SK-N-SH (cell line): ENCODE results near the gene ADRA1B. TPM values are rescaled to one million over a fixed set of nuclear protein-coding genes. Genes with fewer than 3 reads are reported as not detected.

Source experiments
- CTCF ChIA-PET: fragments of 300-600, 350-600 bp; formaldehyde crosslinking; extraction: SDS; loops from one replicate; lab custom pipeline; 2021; lab: Yijun Ruan, JAX
- POLR2A ChIA-PET: fragments of 350-600 bp; sonication (Branson Sonifier 250); formaldehyde crosslinking; extraction: SDS; loops from one replicate; lab custom pipeline; 2020; ENCODE audit warnings: antibody characterized with exemption, inconsistent platforms; lab: Yijun Ruan, JAX
- DNase-seq: peaks from one replicate; pipeline ENCODE4 v3.0.0; 2012
- H2AFZ ChIP-seq: fragments of 200-600 bp; sonication (generic); 2 replicates; pipeline ENCODE4 v1.8.1; 2016; ENCODE audit warnings: antibody characterized with exemption, mild to moderate bottlenecking, low read depth
- H3F3A ChIP-seq: fragments of 200-600 bp; sonication (generic); replicated peaks from 2 replicates; pipeline ENCODE3; 2016; ENCODE audit warnings: antibody characterized with exemption, mild to moderate bottlenecking; ENCODE audit not compliant: insufficient read depth
- H3K27ac ChIP-seq, 2 experiments: fragments of 200-500 bp in 1 of 2; fragments of 200-600 bp in 1 of 2; sonication (Bioruptor generic) in 1 of 2; sonication (generic), shearing (Covaris generic) in 1 of 2; 2 replicates each; pipeline versions ENCODE4 v1.5.1 to v1.6.1; 2014 to 2016; ENCODE audit warnings: low read depth in 2 of 2, inconsistent platforms in 1 of 2, low read length in 1 of 2, mild to moderate bottlenecking in 1 of 2, mixed read lengths in 1 of 2
- H3K27me3 ChIP-seq: fragments of 200-600 bp; sonication (generic), shearing (Covaris generic); 2 replicates; pipeline ENCODE4 v1.6.1; 2016; ENCODE audit warnings: mixed run types; ENCODE audit not compliant: insufficient read depth
- H3K36me3 ChIP-seq, 2 experiments: fragments of 200-500 bp in 1 of 2; fragments of 200-600 bp in 1 of 2; sonication (Bioruptor generic) in 1 of 2; sonication (generic) in 1 of 2; replicated peaks in 1 of 2; 2 replicates each; pipeline versions ENCODE3 to v1.5.1; 2014 to 2016; ENCODE audit warnings: low read length in 1 of 2, mild to moderate bottlenecking in 1 of 2; ENCODE audit not compliant: insufficient read depth in 2 of 2, control insufficient read depth in 1 of 2
- H3K4me1 ChIP-seq, 2 experiments: fragments of 200-500 bp in 1 of 2; fragments of 200-600 bp in 1 of 2; sonication (Bioruptor generic) in 1 of 2; sonication (generic), shearing (Covaris generic) in 1 of 2; 2 replicates each; pipeline versions ENCODE4 v1.5.1 to v1.6.1; 2014 to 2016; ENCODE audit warnings: low read depth in 1 of 2, low read length in 1 of 2, mixed run types in 1 of 2; ENCODE audit not compliant: insufficient read depth in 2 of 2, control insufficient read depth in 1 of 2
- H3K4me2 ChIP-seq: fragments of 200-600 bp; sonication (generic), shearing (Covaris generic); 2 replicates; pipeline ENCODE4 v1.6.1; 2017; ENCODE audit warnings: mixed run types
- H3K4me3 ChIP-seq, 2 experiments: fragments of 200-500 bp in 1 of 2; fragments of 200-600 bp in 1 of 2; sonication (Bioruptor generic) in 1 of 2; sonication (generic), shearing (Covaris generic) in 1 of 2; 2 replicates each; pipeline versions ENCODE4 v1.5.1 to v1.8.1; 2014 to 2016; ENCODE audit warnings: low read depth in 2 of 2, inconsistent platforms in 1 of 2, low read length in 1 of 2, mild to moderate bottlenecking in 1 of 2, mixed read lengths in 1 of 2, moderate library complexity in 1 of 2
- H3K79me2 ChIP-seq: fragments of 200-600 bp; sonication (generic); 2 replicates; pipeline ENCODE4 v1.8.1; 2017; ENCODE audit warnings: mild to moderate bottlenecking; ENCODE audit not compliant: insufficient read depth
- H3K9ac ChIP-seq: fragments of 200-600 bp; sonication (generic); 2 replicates; pipeline ENCODE4 v1.6.1; 2017; ENCODE audit warnings: mixed run types
- H3K9me2 ChIP-seq: fragments of 200-600 bp; sonication (generic); 2 replicates; pipeline ENCODE4 v1.6.1; 2017; ENCODE audit warnings: mixed run types
- H3K9me3 ChIP-seq: fragments of 200-600 bp; sonication (generic); 2 replicates; pipeline ENCODE4 v1.6.1; 2017; ENCODE audit warnings: mixed run types, mild to moderate bottlenecking, moderate library complexity
- H4K20me1 ChIP-seq: fragments of 200-600 bp; sonication (generic); 2 replicates; pipeline ENCODE4 v1.6.1; 2017; ENCODE audit warnings: mild to moderate bottlenecking, mixed run types; ENCODE audit not compliant: insufficient read depth
- EZH2phosphoT487 ChIP-seq: fragments of 200-600 bp; sonication (generic); IDR thresholded peaks from 2 replicates; pipeline ENCODE4 v1.6.1; 2017; ENCODE audit warnings: low read depth, mixed run types, mild to moderate bottlenecking, antibody characterized with exemption, moderate library complexity, borderline replicate concordance
- FOSL2 ChIP-seq: IDR thresholded peaks from 2 replicates; pipeline ENCODE4 v1.4.0; 2012; ENCODE audit warnings: low read depth, mild to moderate bottlenecking, moderate library complexity, borderline replicate concordance
- GABPA ChIP-seq: IDR thresholded peaks from 2 replicates; pipeline ENCODE4 v1.4.0; 2012; ENCODE audit warnings: low read depth, mild to moderate bottlenecking
- GATA2 ChIP-seq: sonication (generic); formaldehyde crosslinking; IDR thresholded peaks from 2 replicates; pipeline ENCODE4 v1.5.0; 2020; ENCODE audit warnings: mild to moderate bottlenecking, missing genetic modification reagents
- MAX ChIP-seq: IDR thresholded peaks from 2 replicates; pipeline ENCODE4 v1.4.0; 2012; ENCODE audit warnings: low read depth
- MEF2A ChIP-seq: IDR thresholded peaks from 2 replicates; pipeline ENCODE4 v1.4.0; 2012; ENCODE audit warnings: low read depth, borderline replicate concordance
- NFIC ChIP-seq: IDR thresholded peaks from 2 replicates; pipeline ENCODE4 v1.4.0; 2012; ENCODE audit warnings: borderline replicate concordance
- PBX3 ChIP-seq: IDR thresholded peaks from 2 replicates; pipeline ENCODE4; 2012
- RAD21 ChIP-seq: IDR thresholded peaks from 2 replicates; pipeline ENCODE4 v1.6.1; 2012; ENCODE audit warnings: mild to moderate bottlenecking, low read length
- RCOR1 ChIP-seq: fragments of 150-350 bp; IDR thresholded peaks from 2 replicates; pipeline ENCODE4 v1.6.1; 2017; ENCODE audit warnings: antibody characterized with exemption, low read length
- RXRA ChIP-seq: IDR thresholded peaks from 2 replicates; pipeline ENCODE4 v1.4.0; 2012; ENCODE audit warnings: low read depth, mild to moderate bottlenecking, borderline replicate concordance
- SMC3 ChIP-seq: IDR thresholded peaks from 2 replicates; pipeline ENCODE4 v1.6.1; 2012; ENCODE audit warnings: low read depth, low read length, improper control_type of control experiment
- TEAD4 ChIP-seq: IDR thresholded peaks from 2 replicates; pipeline ENCODE4 v1.4.0; 2012; ENCODE audit warnings: mild to moderate bottlenecking, borderline replicate concordance; ENCODE audit not compliant: insufficient read depth
- USF1 ChIP-seq: IDR thresholded peaks from 2 replicates; pipeline ENCODE4 v1.4.0; 2012; ENCODE audit warnings: low read depth, borderline replicate concordance
- USF2 ChIP-seq: fragments of 150-350 bp; IDR thresholded peaks from 2 replicates; pipeline ENCODE4 v1.6.1; 2017; ENCODE audit warnings: antibody characterized with exemption, low read length, low read depth, borderline replicate concordance
- YY1 ChIP-seq: IDR thresholded peaks from 2 replicates; pipeline ENCODE4 v1.4.0; 2012; ENCODE audit warnings: low read depth, mild to moderate bottlenecking
- ZBTB33 ChIP-seq: IDR thresholded peaks from 2 replicates; pipeline ENCODE4 v1.4.0; 2012; ENCODE audit warnings: low read depth, borderline replicate concordance
- WGBS: methylation state at CpG from one replicate; pipeline ENCODE4 v1.1.6; 2017; ENCODE audit warnings: low lambda C conversion rate; 5-methylcytosine and 5-hydroxymethylcytosine counted together
- polyA plus RNA-seq, 3 experiments: library from polyadenylated mRNA; depleted of rRNA; stranded (reverse); fragments of >200 nt; gene quantifications; 2 replicates each; pipeline ENCODE4 v1.2.3, GENCODE V29; 2012

Gene ADRA1B
- polyA plus RNA-seq, 1 of the 3 experiments (the other 2 are of a cell fraction): 2.2 TPM

- no peaks in the 10 kb centered on the region for H3K9me2 ChIP-seq
- ChIA-PET CTCF (interaction anchor here (0.6 to 1.6 kb wide), 3 partner anchors 9 to 23 kb away, joined by 3 to 8 read pairs (median 4); no protein-coding TSS in a partner anchor), POLR2A (no interaction called here)
- no peaks in the 10 kb centered on the region for H3K9me3 ChIP-seq
- H3K4me3 ChIP-seq: no peak overlapping the region
- no peaks in the 10 kb centered on the region for H3K79me2 ChIP-seq
- DNase-seq: no peak
- H3K27me3 ChIP-seq: no peaks in the 10 kb centered on the region
- peaks cover 23% of the 10 kb centered on the region for H3F3A ChIP-seq
- no peak overlapping the region for H3K9ac ChIP-seq
- H3K27ac ChIP-seq: no peak overlapping the region
- H4K20me1 ChIP-seq: no peaks in the 10 kb centered on the region
- WGBS: 66% methylated on average over 3 of the region's 3 CpGs
- H2AFZ ChIP-seq: no peak overlapping the region
- H3K36me3 ChIP-seq: no peaks in the 10 kb centered on the region
- TF ChIP-seq ZBTB33 (no peak), USF1 (no peak), PBX3 (no peak), GATA2 (CRISPR knock-in tag) (no peak), MEF2A (no peak), RCOR1 (no peak), RXRA (no peak), YY1 (no peak), GABPA (no peak), EZH2phosphoT487 (no peak), NFIC (no peak), FOSL2 (no peak), MAX (no peak), TEAD4 (no peak), RAD21 (no peak), SMC3 (no peak), USF2 (no peak)
- H3K4me2 ChIP-seq: no peak overlapping the region
- H3K4me1 ChIP-seq: peaks cover 0 to 18% of the 10 kb centered on the region in 2 experiments; a peak in 3 of 4 replicates
These were observed 60.6 kb downstream of the ADRA1B start for GRCh38 chr5:159976921-159977320.
